Measurements from ENCODE around the gene TUSC7. TPM values are rescaled to one million over a fixed set of nuclear protein-coding genes. Genes with fewer than 3 reads are reported as not detected.
A peak's percentile ranks its signal among the peaks of the same experiment; 100 is the strongest.

The TUSC7 gene
- total RNA-seq (not detected), polyA plus RNA-seq (not detected)
- long read RNA-seq, donor 1: 0 reads
- long read RNA-seq, donor 2: 0 reads
- long read RNA-seq, donor 3: 0 reads

- DNase-seq: no peak
- TF ChIP-seq, protein P1, sequence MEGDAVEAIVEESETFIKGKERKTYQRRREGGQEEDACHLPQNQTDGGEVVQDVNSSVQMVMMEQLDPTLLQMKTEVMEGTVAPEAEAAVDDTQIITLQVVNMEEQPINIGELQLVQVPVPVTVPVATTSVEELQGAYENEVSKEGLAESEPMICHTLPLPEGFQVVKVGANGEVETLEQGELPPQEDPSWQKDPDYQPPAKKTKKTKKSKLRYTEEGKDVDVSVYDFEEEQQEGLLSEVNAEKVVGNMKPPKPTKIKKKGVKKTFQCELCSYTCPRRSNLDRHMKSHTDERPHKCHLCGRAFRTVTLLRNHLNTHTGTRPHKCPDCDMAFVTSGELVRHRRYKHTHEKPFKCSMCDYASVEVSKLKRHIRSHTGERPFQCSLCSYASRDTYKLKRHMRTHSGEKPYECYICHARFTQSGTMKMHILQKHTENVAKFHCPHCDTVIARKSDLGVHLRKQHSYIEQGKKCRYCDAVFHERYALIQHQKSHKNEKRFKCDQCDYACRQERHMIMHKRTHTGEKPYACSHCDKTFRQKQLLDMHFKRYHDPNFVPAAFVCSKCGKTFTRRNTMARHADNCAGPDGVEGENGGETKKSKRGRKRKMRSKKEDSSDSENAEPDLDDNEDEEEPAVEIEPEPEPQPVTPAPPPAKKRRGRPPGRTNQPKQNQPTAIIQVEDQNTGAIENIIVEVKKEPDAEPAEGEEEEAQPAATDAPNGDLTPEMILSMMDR (IDR thresholded peaks at IDR 0.05): no peak
- H3K4me1 ChIP-seq: no peaks in the 10 kb centered on the region
- ATAC-seq: no peak
- H3K4me3 ChIP-seq: no peak within 1 kb of the TSS
- no peaks in the 10 kb centered on the region for H3K9me3 ChIP-seq
- intact Hi-C loops (cut with DNase I): no loop called here
- WGBS, 2 donors: 88 to 89% methylated on average over 4 of the region's 4 CpGs
- H3K36me3 ChIP-seq: no peaks in the 10 kb centered on the region
- no peak within 1 kb of the TSS for H3K27ac ChIP-seq
- H3K27me3 ChIP-seq: no peaks in the 10 kb centered on the region
Observed at GRCh38 chr3:116709479-116709878, at the start of gene TUSC7. Gene TUSC7 (plus strand): TSS chr3:116709779.

DNA sequence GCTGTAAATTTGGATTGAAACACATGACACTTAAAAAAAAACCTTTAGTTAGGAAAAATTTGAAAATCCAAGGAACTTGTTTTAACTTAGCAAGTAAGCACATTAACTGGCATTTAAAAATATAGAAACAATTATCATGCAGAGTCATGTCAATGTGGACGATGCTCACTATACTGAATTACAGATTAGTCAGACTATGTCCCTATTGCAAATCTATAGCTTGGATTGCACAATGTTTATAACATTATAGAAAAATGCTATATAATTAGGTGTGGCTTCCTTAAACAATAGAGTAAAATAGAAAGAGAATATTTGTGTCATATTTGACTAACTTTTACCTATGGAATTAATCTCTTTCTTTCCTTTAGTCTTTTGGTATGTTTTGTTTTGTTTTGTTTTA lies 48.4 kb upstream of the TUSC7 start:
- Histone ChIP-seq H3K4me1 (no peaks in the 10 kb centered on the region), H3K9me3 (no peaks in the 10 kb centered on the region), H3K36me3 (no peaks in the 10 kb centered on the region), H3K27ac (no peak overlapping the region), H3K27me3 (peaks cover 0 to 9% (median 0%) of the 10 kb centered on the region in 7 donors), H3K4me3 (no peak overlapping the region)
- DNase-seq (no peak), ATAC-seq (no peak)
- intact Hi-C loops (cut with DNase I): loop anchor here in 1 of 10 donors (10.0 kb wide), 1 partner anchor 56 kb away; no protein-coding TSS in a partner anchor
- TF ChIP-seq, protein P1 (IDR thresholded peaks at IDR 0.05): no peak
- WGBS, 2 donors: 91 to 96% methylated on average over 1 of the region's 1 CpG

- Histone ChIP-seq H3K36me3 (no peaks in the 10 kb centered on the region), H3K27ac (no peak overlapping the region), H3K27me3 (peaks cover 0 to 9% (median 0%) of the 10 kb centered on the region in 7 donors), H3K4me3 (no peak overlapping the region), H3K9me3 (no peaks in the 10 kb centered on the region), H3K4me1 (no peaks in the 10 kb centered on the region)
- intact Hi-C loops (cut with DNase I): loop anchor here in 2 of 10 donors (2.0 to 10.0 kb wide), 2 partner anchors 43 to 59 kb away; no protein-coding TSS in a partner anchor
- no peak for DNase-seq
- no peak for ATAC-seq
- TF ChIP-seq, protein P1 (IDR thresholded peaks at IDR 0.05): no peak
- WGBS, 2 donors: 44 to 45% methylated on average over 8 of the region's 8 CpGs
Observed at GRCh38 chr3:116663161-116664110, 46.1 kb upstream of the TUSC7 start.

DNA sequence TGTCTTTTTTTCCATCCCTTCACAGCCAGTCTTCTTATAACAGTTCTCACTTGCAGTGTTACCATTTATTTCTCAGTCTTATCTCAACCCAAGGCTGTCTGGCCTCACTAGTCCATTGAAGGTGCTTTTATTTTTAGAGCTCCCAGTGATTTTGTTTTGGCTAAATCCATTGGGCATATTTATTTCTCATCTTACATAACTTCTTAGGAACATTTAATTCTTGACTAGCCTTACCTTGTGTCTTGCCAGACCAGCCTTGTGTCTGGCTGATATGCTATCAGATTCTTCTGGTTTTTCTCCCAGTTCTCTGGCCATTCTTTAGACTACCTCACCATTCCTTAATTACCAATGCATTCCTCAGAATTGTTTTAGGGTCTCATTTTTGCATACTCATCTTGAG lies 42.3 kb upstream of the TUSC7 start:
- TF ChIP-seq, protein P1 (IDR thresholded peaks at IDR 0.05): no peak
- H3K4me3 ChIP-seq: no peak overlapping the region
- no peak overlapping the region for H3K27ac ChIP-seq
- no peaks in the 10 kb centered on the region for H3K4me1 ChIP-seq
- ATAC-seq: peak in 1 of 8 donors; percentile 42
- intact Hi-C loops (cut with DNase I): loop anchor here in 1 of 10 donors (10.0 kb wide), 1 partner anchor 63 kb away; no protein-coding TSS in a partner anchor
- H3K27me3 ChIP-seq: peaks cover 0 to 9% (median 0%) of the 10 kb centered on the region in 7 donors
- no peaks in the 10 kb centered on the region for H3K36me3 ChIP-seq
- DNase-seq: no peak
- peaks cover 0 to 2% (median 0%) of the 10 kb centered on the region in 11 donors for H3K9me3 ChIP-seq
